HepG2 (cell line): Measurements from ENCODE around the gene SPECC1L. TPM values are rescaled to one million over a fixed set of nuclear protein-coding genes. Genes with fewer than 3 reads are reported as not detected.

Experiments
- ATAC-seq: fragments of 200-7000 bp; cut with Tn5 transposase; 3 replicates; pipeline ENCODE4 v1.9.1; 2020; ENCODE audit warnings: mild to moderate bottlenecking, moderate library complexity
- BruUV-seq: library from RNA; stranded (reverse); fragments of 400-500 nt; replicated peaks from 2 replicates; lab custom pipeline; 2021; lab: Mats Ljungman, UMichigan
- CTCF ChIA-PET: fragments of 300-600 bp; formaldehyde crosslinking; extraction: SDS; loops from one replicate; lab custom pipeline; 2021; ENCODE audit warnings: low total read pairs, inconsistent platforms, low intra/inter-chr PET ratio; lab: Yijun Ruan, JAX
- POLR2A ChIA-PET: fragments of 350-600 bp; sonication (Branson Sonifier 250); formaldehyde crosslinking; loops from one replicate; lab custom pipeline; 2020; ENCODE audit warnings: antibody characterized with exemption, inconsistent platforms; lab: Yijun Ruan, JAX
- DNase-seq: peaks from one replicate; pipeline ENCODE4 v3.0.0-alpha.2; 2015; ENCODE audit warnings: low spot score
- FAIRE-seq: peaks from 3 replicates; lab custom pipeline; 2011; peaks lifted over from hg19 to GRCh38; lab: Jason Lieb, UNC
- H2AFZ ChIP-seq: one replicate; pipeline ENCODE4 v1.6.1; 2011; ENCODE audit warnings: low read length, inconsistent platforms
- H3K27ac ChIP-seq: fragments of 300-600 bp; 3 replicates; pipeline ENCODE4 v1.8.0; 2011; ENCODE audit warnings: mixed run types, mild to moderate bottlenecking, mixed read lengths, low read length, inconsistent platforms; ENCODE audit not compliant: insufficient read depth; ENCODE audit errors: extremely low read length
- H3K27me3 ChIP-seq, 2 experiments: fragments of 200-600 bp in 1 of 2; 2 replicates in 1 of 2; 3 replicates in 1 of 2; pipeline versions ENCODE4 v1.6.0 to v1.8.0; 2011; ENCODE audit warnings: low read length in 2 of 2, mild to moderate bottlenecking in 2 of 2, moderate library complexity in 2 of 2, inconsistent platforms in 1 of 2; ENCODE audit not compliant: insufficient read depth in 2 of 2, control insufficient read depth in 1 of 2
- H3K36me3 ChIP-seq, 2 experiments: fragments of 200-600 bp in 1 of 2; replicated peaks in 1 of 2; 2 replicates in 1 of 2; 3 replicates in 1 of 2; pipeline versions ENCODE4 v1.5.1 to v1.8.0; 2011; ENCODE audit warnings: low read length in 2 of 2, inconsistent platforms in 1 of 2; ENCODE audit not compliant: insufficient read depth in 2 of 2, control insufficient read depth in 1 of 2
- H3K4me1 ChIP-seq: 2 replicates; pipeline ENCODE4 v1.5.1; 2012; ENCODE audit warnings: low read length, inconsistent platforms; ENCODE audit not compliant: insufficient read depth
- H3K4me2 ChIP-seq: 2 replicates; pipeline ENCODE4 v1.6.0; 2011; ENCODE audit warnings: low read depth, low read length, inconsistent platforms
- H3K4me3 ChIP-seq, 3 experiments: fragments of 200-600 bp in 1 of 3; sonication (generic), shearing (Covaris generic) in 1 of 3; replicated peaks in 1 of 3; 2 replicates each; pipeline ENCODE4 v1.5.1; 2011 to 2016; ENCODE audit warnings: low read length in 3 of 3, inconsistent platforms in 2 of 3, low read depth in 2 of 3, mild to moderate bottlenecking in 2 of 3, control low read depth in 1 of 3, mixed read lengths in 1 of 3; ENCODE audit not compliant: insufficient read depth in 1 of 3
- H3K79me2 ChIP-seq: one replicate; pipeline ENCODE4 v1.6.1; 2011; ENCODE audit warnings: low read length, inconsistent platforms; ENCODE audit not compliant: insufficient read depth
- H3K9ac ChIP-seq: 2 replicates; pipeline ENCODE4 v1.6.0; 2011; ENCODE audit warnings: mild to moderate bottlenecking, low read depth, low read length, inconsistent platforms; ENCODE audit not compliant: insufficient read depth
- H3K9me3 ChIP-seq: 2 replicates; pipeline ENCODE4 v1.5.1; 2012; ENCODE audit warnings: mild to moderate bottlenecking, low read length
- H4K20me1 ChIP-seq: 2 replicates; pipeline ENCODE4 v1.6.0; 2011; ENCODE audit warnings: inconsistent platforms, mild to moderate bottlenecking, low read length, moderate library complexity; ENCODE audit not compliant: insufficient read depth
- FOSL2 ChIP-seq: sonication (generic); formaldehyde crosslinking; IDR thresholded peaks from 2 replicates; pipeline ENCODE4 v1.4.0; 2020; ENCODE audit warnings: missing genetic modification reagents
- POGZ ChIP-seq: sonication (generic); formaldehyde crosslinking; IDR thresholded peaks from 2 replicates; pipeline ENCODE4 v1.4.0; 2020; ENCODE audit warnings: mild to moderate bottlenecking, missing genetic modification reagents
- PRMT3 ChIP-seq: sonication (generic); formaldehyde crosslinking; IDR thresholded peaks from 2 replicates; pipeline ENCODE4 v1.8.1; 2022; ENCODE audit warnings: low read depth, mild to moderate bottlenecking, moderate library complexity, missing genetic modification reagents, borderline replicate concordance
- SMAD3 ChIP-seq: sonication (generic); formaldehyde crosslinking; IDR thresholded peaks from 2 replicates; pipeline ENCODE4 v1.4.0; 2020; ENCODE audit warnings: missing genetic modification reagents
- ZFP36L2 ChIP-seq: sonication (generic); formaldehyde crosslinking; IDR thresholded peaks from 2 replicates; pipeline ENCODE4 v1.4.0; 2020; ENCODE audit warnings: missing genetic modification reagents
- ZMAT3 ChIP-seq: sonication (generic); formaldehyde crosslinking; conservative IDR thresholded peaks from 2 replicates; pipeline ENCODE4 v1.7.0; 2021; ENCODE audit warnings: missing genetic modification reagents
- ZSCAN29 ChIP-seq: sonication (generic); formaldehyde crosslinking; conservative IDR thresholded peaks from 2 replicates; pipeline ENCODE4 v1.4.0; 2020; ENCODE audit warnings: mild to moderate bottlenecking, missing genetic modification reagents
- WGBS: methylation state at CpG from one replicate; pipeline ENCODE4 v1.1.6; 2017; ENCODE audit warnings: low lambda C conversion rate; 5-methylcytosine and 5-hydroxymethylcytosine counted together
- in situ Hi-C: cut with HindIII; loops from 2 replicates; pipeline ENCODE4 v1.10.0; 2017; ENCODE audit warnings: low pct_unique_long_range_greater_than_20kb; ENCODE audit not compliant: extremely low pct_ligation_motif_present
- intact Hi-C: fragments of 100-400 bp; cut with micrococcal nuclease; formaldehyde crosslinking; loops from one replicate; pipeline ENCODE4 v1.10.0; 2022; ENCODE audit not compliant: unreplicated experiment
- polyA plus RNA-seq, 8 experiments: library from polyadenylated mRNA; depleted of rRNA in 3 of 8; stranded (reverse) in 7 of 8; unstranded in 1 of 8; fragments of >200 nt; fragmentation: Illumina TruSeq in 4 of 8; extraction: Trizol in 4 of 8; gene quantifications; 2 replicates each; pipeline versions ENCODE4 v1.2.1 to v1.2.3, GENCODE V29; 2011 to 2016; ENCODE audit warnings: low read depth in 4 of 8, missing spikeins in 1 of 8, mixed read lengths in 1 of 8; ENCODE audit not compliant: insufficient read depth in 1 of 8
- total RNA-seq, 5 experiments: library from RNA; depleted of rRNA; stranded (reverse); fragments of >200 nt; fragmentation: Illumina TruSeq; extraction: Trizol; gene quantifications; 2 replicates each; pipeline ENCODE4 v1.2.3, GENCODE V29; 2016; ENCODE audit warnings: low read depth in 1 of 5
- TF ChIP-seq, protein P1 (sequence below): sonication (generic); IDR thresholded peaks from 2 replicates; pipeline ENCODE4 v1.6.1; 2016; ENCODE audit warnings: low read depth, borderline replicate concordance

The SPECC1L gene
- total and polyA plus RNA-seq, 2 of the 13 experiments (the other 11 are each of a cell fraction or from before 2014, with no cell fraction given), result 14.1 to 30.3 TPM

DNA sequence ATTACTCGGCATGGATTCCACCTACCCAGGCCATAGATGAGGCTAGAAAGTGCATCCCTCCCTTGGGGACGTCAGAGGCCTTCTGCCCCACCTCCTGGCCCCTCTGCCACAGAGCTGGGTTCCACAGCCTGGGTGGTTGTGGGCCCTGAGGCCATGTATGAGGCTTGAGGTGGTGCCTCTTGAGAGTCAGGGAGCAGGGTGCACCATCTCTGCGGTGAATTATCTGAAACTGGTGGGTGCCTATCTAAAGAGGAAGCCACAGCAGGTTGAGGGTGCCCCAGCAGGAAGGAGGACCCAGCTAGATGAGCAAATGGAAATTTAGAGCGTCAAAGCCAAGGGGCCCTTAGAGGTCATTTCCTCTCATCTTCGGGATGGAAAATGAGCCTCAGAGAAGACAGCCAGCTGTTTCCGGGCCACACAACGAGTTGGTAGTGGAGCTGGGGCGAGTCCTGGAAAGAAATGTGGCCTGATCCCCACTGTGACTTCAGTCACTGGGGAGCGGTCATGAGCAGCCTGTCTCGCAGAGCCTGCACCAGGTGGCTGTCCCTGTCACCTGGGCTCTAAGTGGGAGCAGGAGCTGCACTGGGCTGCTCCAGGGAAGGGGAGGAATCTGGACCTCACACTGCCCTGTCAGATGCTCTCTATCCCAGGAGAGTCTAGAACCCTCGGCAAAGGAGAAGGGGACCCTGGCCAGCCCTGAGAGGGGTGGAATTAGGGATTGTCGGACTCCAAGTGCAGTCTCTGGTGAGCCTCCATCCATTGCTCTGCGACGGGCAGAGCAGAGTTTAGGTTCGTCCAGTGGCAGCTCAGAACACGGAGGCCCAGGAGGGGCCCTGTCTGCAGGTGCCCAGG is 164.1 kb downstream of the SPECC1L start:
- DNase-seq (no peak), FAIRE-seq (no peak), ATAC-seq (no peak)
- Histone ChIP-seq H3K27me3 (no peaks in the 10 kb centered on the region), H4K20me1 (no peaks in the 10 kb centered on the region), H3K9me3 (no peaks in the 10 kb centered on the region), H3K27ac (no peak overlapping the region), H3K9ac (no peak overlapping the region), H3K4me3 (no peak overlapping the region), H3K79me2 (no peaks in the 10 kb centered on the region), H2AFZ (no peak overlapping the region), H3K4me2 (no peak overlapping the region), H3K36me3 (no peaks in the 10 kb centered on the region), H3K4me1 (peaks cover 24% of the 10 kb centered on the region)
- ChIA-PET POLR2A (interaction anchor here (1.3 kb wide), 1 partner anchor 14 kb away, joined by 3 read pairs; no protein-coding TSS in a partner anchor), CTCF (no interaction called here)
- WGBS, result 98% methylated on average over 8 of the region's 16 CpGs
- in situ Hi-C loops, result no loop called here
- no TSS peak for BruUV-seq
- no peak for TF ChIP-seq POGZ (CRISPR knock-in tag)
- intact Hi-C loops, result no loop called here

GRCh38 chr22:24435323-24435645 is 164.7 kb downstream of the SPECC1L start:
- Histone ChIP-seq H3K36me3 (no peaks in the 10 kb centered on the region), H3K27ac (no peak overlapping the region), H3K4me2 (no peak overlapping the region), H3K9me3 (no peaks in the 10 kb centered on the region), H3K9ac (no peak overlapping the region), H4K20me1 (no peaks in the 10 kb centered on the region), H3K4me3 (no peak overlapping the region), H3K27me3 (no peaks in the 10 kb centered on the region), H2AFZ (no peak overlapping the region), H3K4me1 (peaks cover 24% of the 10 kb centered on the region), H3K79me2 (no peaks in the 10 kb centered on the region)
- ChIA-PET CTCF (no interaction called here), POLR2A (interaction anchor here (1.3 kb wide), 1 partner anchor 15 kb away, joined by 3 read pairs; no protein-coding TSS in a partner anchor)
- WGBS, result 78% methylated on average over 2 of the region's 2 CpGs
- ATAC-seq (no peak), FAIRE-seq (no peak), DNase-seq (no peak)
- no TSS peak for BruUV-seq
- intact Hi-C loops (no loop called here), in situ Hi-C loops (no loop called here)
- no peak for TF ChIP-seq PRMT3 (CRISPR knock-in tag)
- no peak for TF ChIP-seq SMAD3 (CRISPR knock-in tag)
- no peak for TF ChIP-seq ZSCAN29 (CRISPR knock-in tag)
- no peak for TF ChIP-seq FOSL2 (CRISPR knock-in tag)
- TF ChIP-seq ZMAT3, result no peak
- TF ChIP-seq, protein P1, sequence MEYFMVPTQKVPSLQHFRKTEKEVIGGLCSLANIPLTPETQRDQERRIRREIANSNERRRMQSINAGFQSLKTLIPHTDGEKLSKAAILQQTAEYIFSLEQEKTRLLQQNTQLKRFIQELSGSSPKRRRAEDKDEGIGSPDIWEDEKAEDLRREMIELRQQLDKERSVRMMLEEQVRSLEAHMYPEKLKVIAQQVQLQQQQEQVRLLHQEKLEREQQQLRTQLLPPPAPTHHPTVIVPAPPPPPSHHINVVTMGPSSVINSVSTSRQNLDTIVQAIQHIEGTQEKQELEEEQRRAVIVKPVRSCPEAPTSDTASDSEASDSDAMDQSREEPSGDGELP, result no peak
- no peak for TF ChIP-seq ZFP36L2 (CRISPR knock-in tag)
